ENCODE data around the gene FMN2. TPM values are rescaled to one million over a fixed set of nuclear protein-coding genes. Genes with fewer than 3 reads are reported as not detected.

Gene FMN2
- total RNA-seq, 4 donors from 2014 or later = 3.6 to 35.5 (median 5.6) TPM

- in situ Hi-C loops (cut with MboI; ENCODE audit: low pct_ligation_motif_present in 1 of 4, low pct_unique_long_range_greater_than_20kb in 1 of 4, low sequenced_read_pairs in 3 of 4) = no loop called here
- Histone ChIP-seq H3K4me3 (no peak overlapping the region), H3K36me3 (no peaks in the 10 kb centered on the region), H3K4me1 (no peaks in the 10 kb centered on the region), H3K27ac (no peak overlapping the region), H3K9me3 (no peaks in the 10 kb centered on the region), H3K27me3 (no peaks in the 10 kb centered on the region)
- no peak for DNase-seq
- TF ChIP-seq EP300 (IDR thresholded peaks at IDR 0.05; ENCODE audit: low read depth) (no peak), POLR2AphosphoS5 (IDR thresholded peaks at IDR 0.05) (no peak)
- intact Hi-C loops (cut with DNase I; ENCODE audit: low total_unique reads) = no loop called here
Measured at GRCh38 chr1:240070188-240070587, 21.5 kb upstream of the FMN2 start.

- TF ChIP-seq CTCF (IDR thresholded peaks at IDR 0.05) = no peak
- no peak for TF ChIP-seq POLR2A (IDR thresholded peaks at IDR 0.05)
- TF ChIP-seq EP300 (IDR thresholded peaks at IDR 0.05; ENCODE audit: low read depth) = no peak
- TF ChIP-seq POLR2AphosphoS5 (IDR thresholded peaks at IDR 0.05) = no peak
- intact Hi-C loops (cut with DNase I; ENCODE audit: low total_unique reads) (no loop called here), in situ Hi-C loops (cut with MboI; ENCODE audit: low pct_ligation_motif_present in 1 of 4, low pct_unique_long_range_greater_than_20kb in 1 of 4, low sequenced_read_pairs in 3 of 4) (no loop called here)
- WGBS, 2 donors (ENCODE audit: low coverage in 1 of 2) = 59 to 82% methylated on average over 3 of the region's 3 CpGs
- H3K9me3 ChIP-seq = no peaks in the 10 kb centered on the region
- H3K27ac ChIP-seq = no peak overlapping the region
- no peak overlapping the region for H3K4me3 ChIP-seq
- no peaks in the 10 kb centered on the region for H3K36me3 ChIP-seq
- H3K27me3 ChIP-seq = no peaks in the 10 kb centered on the region
- H3K4me1 ChIP-seq = no peaks in the 10 kb centered on the region
- DNase-seq = no peak
Measured at GRCh38 chr1:240073097-240073496, 18.6 kb upstream of the FMN2 start.

- no peak for DNase-seq
- H3K27me3 ChIP-seq = no peaks in the 10 kb centered on the region
- no peak overlapping the region for H3K27ac ChIP-seq
- H3K4me3 ChIP-seq = no peak overlapping the region
- 77 to 84% methylated on average over 5 of the region's 5 CpGs for WGBS, 2 donors (ENCODE audit: low coverage in 1 of 2)
- in situ Hi-C loops (cut with MboI; ENCODE audit: low pct_ligation_motif_present in 1 of 4, low pct_unique_long_range_greater_than_20kb in 1 of 4, low sequenced_read_pairs in 3 of 4) (no loop called here), intact Hi-C loops (cut with DNase I; ENCODE audit: low total_unique reads) (no loop called here)
- H3K4me1 ChIP-seq = no peaks in the 10 kb centered on the region
- TF ChIP-seq POLR2AphosphoS5 (IDR thresholded peaks at IDR 0.05) (no peak), POLR2A (IDR thresholded peaks at IDR 0.05) (no peak), CTCF (IDR thresholded peaks at IDR 0.05) (no peak), EP300 (IDR thresholded peaks at IDR 0.05; ENCODE audit: low read depth) (no peak)
- H3K36me3 ChIP-seq = no peaks in the 10 kb centered on the region
- H3K9me3 ChIP-seq = no peaks in the 10 kb centered on the region
Measured at GRCh38 chr1:240074422-240074821, 17.3 kb upstream of the FMN2 start.

- Histone ChIP-seq H3K4me1 (no peaks in the 10 kb centered on the region), H3K27me3 (no peaks in the 10 kb centered on the region), H3K4me3 (no peak overlapping the region), H3K9me3 (no peaks in the 10 kb centered on the region), H3K36me3 (no peaks in the 10 kb centered on the region), H3K27ac (no peak overlapping the region)
- in situ Hi-C loops (cut with MboI; ENCODE audit: low pct_ligation_motif_present in 1 of 4, low pct_unique_long_range_greater_than_20kb in 1 of 4, low sequenced_read_pairs in 3 of 4) (no loop called here), intact Hi-C loops (cut with DNase I; ENCODE audit: low total_unique reads) (no loop called here)
- 71 to 80% methylated on average over 2 to 3 of the region's 3 CpGs for WGBS, 2 donors (ENCODE audit: low coverage in 1 of 2)
- TF ChIP-seq POLR2A (IDR thresholded peaks at IDR 0.05) = no peak
- TF ChIP-seq CTCF (IDR thresholded peaks at IDR 0.05) = no peak
- TF ChIP-seq POLR2AphosphoS5 (IDR thresholded peaks at IDR 0.05) = no peak
- no peak for TF ChIP-seq EP300 (IDR thresholded peaks at IDR 0.05; ENCODE audit: low read depth)
- DNase-seq = no peak
Measured at GRCh38 chr1:240074908-240075307, 16.8 kb upstream of the FMN2 start.

GRCh38 chr1:240084337-240084736 is 7.3 kb upstream of the FMN2 start:
- no peaks in the 10 kb centered on the region for H3K4me1 ChIP-seq
- in situ Hi-C loops (cut with MboI; ENCODE audit: low pct_ligation_motif_present in 1 of 4, low pct_unique_long_range_greater_than_20kb in 1 of 4, low sequenced_read_pairs in 3 of 4) (no loop called here), intact Hi-C loops (cut with DNase I; ENCODE audit: low total_unique reads) (no loop called here)
- no peaks in the 10 kb centered on the region for H3K36me3 ChIP-seq
- no peak for DNase-seq
- TF ChIP-seq POLR2A (IDR thresholded peaks at IDR 0.05) (no peak), EP300 (IDR thresholded peaks at IDR 0.05; ENCODE audit: low read depth) (no peak), CTCF (IDR thresholded peaks at IDR 0.05) (no peak), POLR2AphosphoS5 (IDR thresholded peaks at IDR 0.05) (no peak)
- no peak overlapping the region for H3K4me3 ChIP-seq
- H3K9me3 ChIP-seq = no peaks in the 10 kb centered on the region
- 60 to 61% methylated on average over 1 of the region's 1 CpG for WGBS, 2 donors (ENCODE audit: low coverage in 1 of 2)
- no peak overlapping the region for H3K27ac ChIP-seq
- no peaks in the 10 kb centered on the region for H3K27me3 ChIP-seq
